HepG2 (cell line): ENCODE data around the gene CCBE1. TPM values are rescaled to one million over a fixed set of nuclear protein-coding genes. Genes with fewer than 3 reads are reported as not detected.

Source experiments
- AHR ChIP-seq: IDR thresholded peaks from 2 replicates; pipeline ENCODE4 v1.6.1; 2018; ENCODE audit warnings: missing genetic modification reagents, missing compliant biosample characterization
- CHCHD3 ChIP-seq: sonication (generic); formaldehyde crosslinking; IDR thresholded peaks from 2 replicates; pipeline ENCODE4 v1.8.0; 2022; ENCODE audit warnings: mild to moderate bottlenecking, missing genetic modification reagents, moderate library complexity
- DPF2 ChIP-seq: sonication (generic); formaldehyde crosslinking; IDR thresholded peaks from 2 replicates; pipeline ENCODE4 v1.4.0; 2020; ENCODE audit warnings: mild to moderate bottlenecking, low read depth, missing genetic modification reagents, borderline replicate concordance
- FOSL2 ChIP-seq: sonication (generic); formaldehyde crosslinking; IDR thresholded peaks from 2 replicates; pipeline ENCODE4 v1.4.0; 2020; ENCODE audit warnings: missing genetic modification reagents
- HDAC6 ChIP-seq: fragments of 200-600 bp; sonication (generic); IDR thresholded peaks from 2 replicates; pipeline ENCODE4 v1.7.0; 2017; ENCODE audit warnings: mild to moderate bottlenecking, antibody characterized with exemption, low read length, low read depth
- HHEX ChIP-seq: IDR thresholded peaks from 2 replicates; pipeline ENCODE4 v1.6.1; 2016; ENCODE audit warnings: control low read depth
- HNRNPK ChIP-seq: fragments of 200-400 bp; formaldehyde crosslinking; IDR thresholded peaks from 2 replicates; pipeline ENCODE4 v1.6.1; 2018; ENCODE audit warnings: low read length, low read depth, moderate library complexity, mild to moderate bottlenecking; ENCODE audit not compliant: poor library complexity, severe bottlenecking
- NKX3-1 ChIP-seq: sonication (generic); formaldehyde crosslinking; IDR thresholded peaks from 2 replicates; pipeline ENCODE4 v1.5.0; 2020; ENCODE audit warnings: missing genetic modification reagents
- ZFY ChIP-seq: sonication (generic); formaldehyde crosslinking; IDR thresholded peaks from 2 replicates; pipeline ENCODE4 v1.4.0; 2020; ENCODE audit warnings: missing genetic modification reagents
- ZNF253 ChIP-seq: sonication (generic); formaldehyde crosslinking; IDR thresholded peaks from 2 replicates; pipeline ENCODE4 v1.8.0; 2022; ENCODE audit warnings: mild to moderate bottlenecking, missing genetic modification reagents, borderline replicate concordance
- ZNF263 ChIP-seq: sonication (generic); formaldehyde crosslinking; IDR thresholded peaks from 2 replicates; pipeline ENCODE4 v1.4.0; 2020; ENCODE audit warnings: missing genetic modification reagents
- ZNF607 ChIP-seq: sonication (generic); formaldehyde crosslinking; IDR thresholded peaks from 2 replicates; pipeline ENCODE4 v1.5.1; 2020; ENCODE audit warnings: missing genetic modification reagents, mild to moderate bottlenecking, borderline replicate concordance
- ZNF878 ChIP-seq: sonication (generic); formaldehyde crosslinking; IDR thresholded peaks from 2 replicates; pipeline ENCODE4 v1.8.1; 2023; ENCODE audit warnings: mild to moderate bottlenecking, missing genetic modification reagents, moderate library complexity
- polyA plus RNA-seq, 8 experiments: library from polyadenylated mRNA; depleted of rRNA in 3 of 8; stranded (reverse) in 7 of 8; unstranded in 1 of 8; fragments of >200 nt; fragmentation: Illumina TruSeq in 4 of 8; extraction: Trizol in 4 of 8; gene quantifications; 2 replicates each; pipeline versions ENCODE4 v1.2.1 to v1.2.3, GENCODE V29; 2011 to 2016; ENCODE audit warnings: low read depth in 4 of 8, missing spikeins in 1 of 8, mixed read lengths in 1 of 8; ENCODE audit not compliant: insufficient read depth in 1 of 8
- total RNA-seq, 5 experiments: library from RNA; depleted of rRNA; stranded (reverse); fragments of >200 nt; fragmentation: Illumina TruSeq; extraction: Trizol; gene quantifications; 2 replicates each; pipeline ENCODE4 v1.2.3, GENCODE V29; 2016; ENCODE audit warnings: low read depth in 1 of 5
- TF ChIP-seq, protein P1 (sequence below), 2 experiments: fragments of 450-650 bp in 1 of 2; sonication (generic) in 1 of 2; formaldehyde crosslinking in 1 of 2; IDR thresholded peaks; 2 replicates each; pipeline versions ENCODE4 v1.6.1 to v1.8.0; 2016 to 2022; ENCODE audit warnings: antibody characterized with exemption in 1 of 2, mild to moderate bottlenecking in 1 of 2, missing genetic modification reagents in 1 of 2
- TF ChIP-seq, protein P2 (sequence below): sonication (generic); formaldehyde crosslinking; conservative IDR thresholded peaks from 2 replicates; pipeline ENCODE4 v1.8.0; 2022; ENCODE audit warnings: mild to moderate bottlenecking, moderate library complexity, missing genetic modification reagents
- TF ChIP-seq, protein P3 (sequence below): IDR thresholded peaks from 2 replicates; pipeline ENCODE4 v1.6.1; 2016; ENCODE audit warnings: missing compliant biosample characterization, missing genetic modification reagents, borderline replicate concordance
- TF ChIP-seq, protein P4 (sequence below): IDR thresholded peaks from 2 replicates; pipeline ENCODE4 v1.6.1; 2016; ENCODE audit warnings: low read depth, borderline replicate concordance

CCBE1 gene
- total and polyA plus RNA-seq, 2 of the 13 experiments (the other 11 are each of a cell fraction or from before 2014, with no cell fraction given): not detected

DNA sequence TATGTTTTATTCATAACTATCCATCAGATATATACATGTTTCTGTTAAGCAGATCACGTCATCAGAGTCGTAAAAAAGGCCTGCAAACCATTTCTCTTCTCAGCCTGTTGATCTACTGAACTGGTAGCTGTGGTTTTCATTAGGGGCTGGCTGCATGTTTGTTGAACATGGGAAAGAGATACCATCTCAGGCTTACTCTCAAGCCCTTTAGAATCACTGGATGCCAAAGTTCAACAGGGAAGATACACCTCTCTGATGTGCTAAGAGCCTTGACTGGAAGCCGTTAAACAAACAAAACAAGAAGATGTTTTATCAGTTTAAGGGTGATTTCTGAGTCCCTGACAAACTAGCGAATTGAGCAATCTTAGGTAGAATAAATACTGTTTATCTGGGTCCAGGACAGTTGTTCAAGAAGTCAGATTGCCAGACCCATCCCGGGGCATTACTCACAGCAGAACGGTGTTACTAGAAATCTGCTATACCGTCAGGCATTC, 243.7 kb downstream of the CCBE1 start (continued):
- TF ChIP-seq, protein P1, sequence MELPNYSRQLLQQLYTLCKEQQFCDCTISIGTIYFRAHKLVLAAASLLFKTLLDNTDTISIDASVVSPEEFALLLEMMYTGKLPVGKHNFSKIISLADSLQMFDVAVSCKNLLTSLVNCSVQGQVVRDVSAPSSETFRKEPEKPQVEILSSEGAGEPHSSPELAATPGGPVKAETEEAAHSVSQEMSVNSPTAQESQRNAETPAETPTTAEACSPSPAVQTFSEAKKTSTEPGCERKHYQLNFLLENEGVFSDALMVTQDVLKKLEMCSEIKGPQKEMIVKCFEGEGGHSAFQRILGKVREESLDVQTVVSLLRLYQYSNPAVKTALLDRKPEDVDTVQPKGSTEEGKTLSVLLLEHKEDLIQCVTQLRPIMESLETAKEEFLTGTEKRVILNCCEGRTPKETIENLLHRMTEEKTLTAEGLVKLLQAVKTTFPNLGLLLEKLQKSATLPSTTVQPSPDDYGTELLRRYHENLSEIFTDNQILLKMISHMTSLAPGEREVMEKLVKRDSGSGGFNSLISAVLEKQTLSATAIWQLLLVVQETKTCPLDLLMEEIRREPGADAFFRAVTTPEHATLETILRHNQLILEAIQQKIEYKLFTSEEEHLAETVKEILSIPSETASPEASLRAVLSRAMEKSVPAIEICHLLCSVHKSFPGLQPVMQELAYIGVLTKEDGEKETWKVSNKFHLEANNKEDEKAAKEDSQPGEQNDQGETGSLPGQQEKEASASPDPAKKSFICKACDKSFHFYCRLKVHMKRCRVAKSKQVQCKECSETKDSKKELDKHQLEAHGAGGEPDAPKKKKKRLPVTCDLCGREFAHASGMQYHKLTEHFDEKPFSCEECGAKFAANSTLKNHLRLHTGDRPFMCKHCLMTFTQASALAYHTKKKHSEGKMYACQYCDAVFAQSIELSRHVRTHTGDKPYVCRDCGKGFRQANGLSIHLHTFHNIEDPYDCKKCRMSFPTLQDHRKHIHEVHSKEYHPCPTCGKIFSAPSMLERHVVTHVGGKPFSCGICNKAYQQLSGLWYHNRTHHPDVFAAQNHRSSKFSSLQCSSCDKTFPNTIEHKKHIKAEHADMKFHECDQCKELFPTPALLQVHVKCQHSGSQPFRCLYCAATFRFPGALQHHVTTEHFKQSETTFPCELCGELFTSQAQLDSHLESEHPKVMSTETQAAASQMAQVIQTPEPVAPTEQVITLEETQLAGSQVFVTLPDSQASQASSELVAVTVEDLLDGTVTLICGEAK (IDR thresholded peaks at IDR 0.05): no peak
- TF ChIP-seq, protein P1 (CRISPR knock-in tag; IDR thresholded peaks at IDR 0.05): no peak; the same call in 1 of the 2 replicates
- TF ChIP-seq HDAC6: no peak
- TF ChIP-seq HHEX (CRISPR knock-in tag): peak; percentile 98
- TF ChIP-seq ZNF607 (CRISPR knock-in tag): no peak
- TF ChIP-seq ZNF253 (CRISPR knock-in tag): no peak
- TF ChIP-seq, protein P2, sequence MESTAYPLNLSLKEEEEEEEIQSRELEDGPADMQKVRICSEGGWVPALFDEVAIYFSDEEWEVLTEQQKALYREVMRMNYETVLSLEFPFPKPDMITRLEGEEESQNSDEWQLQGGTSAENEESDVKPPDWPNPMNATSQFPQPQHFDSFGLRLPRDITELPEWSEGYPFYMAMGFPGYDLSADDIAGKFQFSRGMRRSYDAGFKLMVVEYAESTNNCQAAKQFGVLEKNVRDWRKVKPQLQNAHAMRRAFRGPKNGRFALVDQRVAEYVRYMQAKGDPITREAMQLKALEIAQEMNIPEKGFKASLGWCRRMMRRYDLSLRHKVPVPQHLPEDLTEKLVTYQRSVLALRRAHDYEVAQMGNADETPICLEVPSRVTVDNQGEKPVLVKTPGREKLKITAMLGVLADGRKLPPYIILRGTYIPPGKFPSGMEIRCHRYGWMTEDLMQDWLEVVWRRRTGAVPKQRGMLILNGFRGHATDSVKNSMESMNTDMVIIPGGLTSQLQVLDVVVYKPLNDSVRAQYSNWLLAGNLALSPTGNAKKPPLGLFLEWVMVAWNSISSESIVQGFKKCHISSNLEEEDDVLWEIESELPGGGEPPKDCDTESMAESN (CRISPR knock-in tag): peak; percentile 68; the same call in 1 of the 2 replicates
- TF ChIP-seq, protein P3, sequence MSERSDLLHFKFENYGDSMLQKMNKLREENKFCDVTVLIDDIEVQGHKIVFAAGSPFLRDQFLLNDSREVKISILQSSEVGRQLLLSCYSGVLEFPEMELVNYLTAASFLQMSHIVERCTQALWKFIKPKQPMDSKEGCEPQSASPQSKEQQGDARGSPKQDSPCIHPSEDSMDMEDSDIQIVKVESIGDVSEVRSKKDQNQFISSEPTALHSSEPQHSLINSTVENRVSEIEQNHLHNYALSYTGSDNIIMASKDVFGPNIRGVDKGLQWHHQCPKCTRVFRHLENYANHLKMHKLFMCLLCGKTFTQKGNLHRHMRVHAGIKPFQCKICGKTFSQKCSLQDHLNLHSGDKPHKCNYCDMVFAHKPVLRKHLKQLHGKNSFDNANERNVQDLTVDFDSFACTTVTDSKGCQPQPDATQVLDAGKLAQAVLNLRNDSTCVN (CRISPR knock-in tag): no peak
- TF ChIP-seq FOSL2: peak; percentile 88
- TF ChIP-seq, protein P4, sequence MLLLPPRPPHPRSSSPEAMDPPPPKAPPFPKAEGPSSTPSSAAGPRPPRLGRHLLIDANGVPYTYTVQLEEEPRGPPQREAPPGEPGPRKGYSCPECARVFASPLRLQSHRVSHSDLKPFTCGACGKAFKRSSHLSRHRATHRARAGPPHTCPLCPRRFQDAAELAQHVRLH (CRISPR knock-in tag): peak; percentile 38; the same call in 1 of the 2 replicates
- no peak for TF ChIP-seq ZFY
- TF ChIP-seq NKX3-1 (CRISPR knock-in tag): peak; percentile 76; the same call in 1 of the 2 replicates
- no peak for TF ChIP-seq ZNF878 (CRISPR knock-in tag)
- TF ChIP-seq CHCHD3 (CRISPR knock-in tag): no peak
- no peak for TF ChIP-seq AHR (CRISPR knock-in tag)
- TF ChIP-seq DPF2 (CRISPR knock-in tag): peak; percentile 75; the same call in 1 of the 2 replicates
- no peak for TF ChIP-seq ZNF263 (CRISPR knock-in tag)
- no peak for TF ChIP-seq HNRNPK
